ENCODE data around the gene NT5DC2. TPM values are rescaled to one million over a fixed set of nuclear protein-coding genes. Genes with fewer than 3 reads are reported as not detected.
A peak's percentile ranks its signal among the peaks of the same experiment; 100 is the strongest.

NT5DC2 gene
- total RNA-seq, 1 donor from 2014 or later, result 68.3 TPM

- DNase-seq (no peak), ATAC-seq (no peak)
- intact Hi-C loops (cut with micrococcal nuclease), result no loop called here
These were observed 15.6 kb downstream of the NT5DC2 start for GRCh38 chr3:52517796-52518722.

- no peak for ATAC-seq
- DNase-seq, result no peak
- intact Hi-C loops (cut with micrococcal nuclease), result no loop called here
These were observed 17.0 kb downstream of the NT5DC2 start for GRCh38 chr3:52516509-52517195.

GRCh38 chr3:52515192-52515591, 18.5 kb downstream of the NT5DC2 start:
- ATAC-seq (no peak), DNase-seq (no peak)
- intact Hi-C loops (cut with micrococcal nuclease), result no loop called here

GRCh38 chr3:52514576-52514975, 19.1 kb downstream of the NT5DC2 start:
- ATAC-seq, result no peak
- intact Hi-C loops (cut with micrococcal nuclease), result no loop called here
- no peak for DNase-seq

GRCh38 chr3:52513281-52513680, 20.4 kb downstream of the NT5DC2 start:
- DNase-seq, result no peak
- ATAC-seq, result no peak
- intact Hi-C loops (cut with micrococcal nuclease), result no loop called here

- intact Hi-C loops (cut with micrococcal nuclease), result no loop called here
- ATAC-seq (no peak), DNase-seq (no peak)
These were observed 20.9 kb downstream of the NT5DC2 start for GRCh38 chr3:52512727-52513126.

GRCh38 chr3:52512105-52512504, 21.6 kb downstream of the NT5DC2 start:
- ATAC-seq (no peak), DNase-seq (no peak)
- intact Hi-C loops (cut with micrococcal nuclease), result no loop called here

- intact Hi-C loops (cut with micrococcal nuclease), result no loop called here
- ATAC-seq (no peak), DNase-seq (no peak)
These were observed 22.1 kb downstream of the NT5DC2 start for GRCh38 chr3:52511509-52511908.

GRCh38 chr3:52509753-52510328, 23.8 kb downstream of the NT5DC2 start:
- no peak for ATAC-seq
- intact Hi-C loops (cut with micrococcal nuclease), result no loop called here
- no peak for DNase-seq

- no peak for ATAC-seq
- intact Hi-C loops (cut with micrococcal nuclease), result no loop called here
- DNase-seq, result no peak
These were observed 26.3 kb downstream of the NT5DC2 start for GRCh38 chr3:52507359-52507758.

GRCh38 chr3:52506266-52506966, 27.2 kb downstream of the NT5DC2 start:
- ATAC-seq (no peak), DNase-seq (no peak)

GRCh38 chr3:52504977-52505376, 28.7 kb downstream of the NT5DC2 start:
- ATAC-seq (no peak), DNase-seq (no peak)
- intact Hi-C loops (cut with micrococcal nuclease), result no loop called here

More at GRCh38 chr3:52506266-52506966, 27.2 kb downstream of the NT5DC2 start:
- intact Hi-C loops (cut with micrococcal nuclease), result no loop called here

GRCh38 chr3:52503788-52504424, 29.8 kb downstream of the NT5DC2 start:
- intact Hi-C loops (cut with micrococcal nuclease), result no loop called here
- DNase-seq, result no peak
- no peak for ATAC-seq

- no peak for ATAC-seq
- intact Hi-C loops (cut with micrococcal nuclease), result no loop called here
These were observed 30.8 kb downstream of the NT5DC2 start for GRCh38 chr3:52502808-52503350.

GRCh38 chr3:52502001-52502400, 31.7 kb downstream of the NT5DC2 start:
- ATAC-seq, result no peak
- no peak for DNase-seq
- intact Hi-C loops (cut with micrococcal nuclease), result no loop called here

More at GRCh38 chr3:52502808-52503350, 30.8 kb downstream of the NT5DC2 start:
- no peak for DNase-seq

- ATAC-seq (no peak), DNase-seq (no peak)
- intact Hi-C loops (cut with micrococcal nuclease), result no loop called here
These were observed 32.6 kb downstream of the NT5DC2 start for GRCh38 chr3:52501046-52501445.

- intact Hi-C loops (cut with micrococcal nuclease), result no loop called here
- DNase-seq (peak; percentile 62), ATAC-seq (peak; percentile 53)
These were observed 35.3 kb downstream of the NT5DC2 start for GRCh38 chr3:52498137-52499054.

Data from left ventricle myocardium superior (tissue), 1 donor.